ENCODE results near the gene GPSM3. TPM values are rescaled to one million over a fixed set of nuclear protein-coding genes. Genes with fewer than 3 reads are reported as not detected.

Gene GPSM3
- total and polyA plus RNA-seq, 2 of the 13 experiments (the other 11 are each of a cell fraction or from before 2014, with no cell fraction given), result 0.18 to 6.2 TPM

DNA sequence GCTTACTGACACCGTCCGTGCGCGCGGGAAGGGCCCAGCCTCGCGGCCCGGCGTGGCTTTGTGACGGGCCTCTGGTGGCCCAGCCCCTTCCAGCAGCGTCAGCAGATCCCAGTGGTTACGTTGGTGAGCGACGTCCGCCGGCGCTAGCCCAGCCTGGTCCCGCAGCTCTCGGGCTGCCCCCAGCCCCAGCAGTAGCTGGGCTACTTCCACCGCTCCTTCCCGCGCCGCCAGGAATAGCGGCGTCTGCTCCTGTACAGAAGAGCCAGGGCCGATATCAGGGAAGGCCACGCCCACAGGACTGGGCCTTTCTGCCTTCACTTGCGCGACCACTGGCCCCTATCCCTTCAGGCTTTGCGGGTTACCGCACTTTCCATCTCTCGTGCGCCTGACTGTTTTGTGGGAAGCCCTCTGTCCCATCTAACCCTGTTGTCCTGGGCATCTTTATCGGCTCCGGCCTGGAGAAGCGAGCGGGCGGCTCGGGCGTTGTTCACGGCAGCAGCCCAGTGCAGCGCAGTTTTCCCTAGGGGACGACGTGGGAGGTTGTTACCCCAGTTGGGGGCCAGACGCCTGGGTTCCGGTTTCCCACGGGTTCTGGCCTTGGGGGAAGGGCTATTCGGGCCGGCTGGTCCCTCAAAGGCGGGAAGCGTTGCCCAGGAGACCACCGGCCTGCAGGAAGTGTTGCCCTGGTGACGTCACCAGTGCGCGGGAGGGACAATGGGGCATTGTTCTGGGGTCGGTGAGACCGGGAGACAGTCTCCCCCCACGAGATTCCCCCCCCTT lies 3.6 kb upstream of the GPSM3 start (continued):
- TF ChIP-seq ZNF556 (CRISPR knock-in tag; IDR thresholded peaks at IDR 0.05; ENCODE audit: borderline replicate concordance) (peak; percentile 86), HNRNPH1 (optimal IDR thresholded peaks at IDR 0.05; ENCODE audit: low read depth, low read length) (no peak), ZSCAN22 (CRISPR knock-in tag; IDR thresholded peaks at IDR 0.05) (no peak; the same call in 1 of the 2 replicates), MED8 (CRISPR knock-in tag; IDR thresholded peaks at IDR 0.05; ENCODE audit: insufficient replicate concordance) (no peak), GABPB1 (CRISPR knock-in tag; IDR thresholded peaks at IDR 0.05) (peak; percentile 90), SAFB2 (CRISPR knock-in tag; IDR thresholded peaks at IDR 0.05; ENCODE audit: borderline replicate concordance, low read depth) (peak; percentile 80; the same call in 1 of the 2 replicates), ZHX1 (CRISPR knock-in tag; IDR thresholded peaks at IDR 0.05; ENCODE audit: low read depth) (peak; percentile 97), RBM39 (IDR thresholded peaks at IDR 0.05; ENCODE audit: low read depth, low read length, poor library complexity, severe bottlenecking) (peak; percentile 66), NFRKB (IDR thresholded peaks at IDR 0.05) (no peak), SP140L (CRISPR knock-in tag; IDR thresholded peaks at IDR 0.05; ENCODE audit: borderline replicate concordance) (no peak; the same call in 1 of the 2 replicates), MAZ (IDR thresholded peaks at IDR 0.05; ENCODE audit: borderline replicate concordance, low read depth, low read length) (no peak; the same call in none of the 2 replicates), MAZ (CRISPR knock-in tag; IDR thresholded peaks at IDR 0.05; ENCODE audit: low read depth) (0 out of 2 replicates have a peak, but pooled peaks have one; percentile 80)
- TF ChIP-seq, protein P1, sequence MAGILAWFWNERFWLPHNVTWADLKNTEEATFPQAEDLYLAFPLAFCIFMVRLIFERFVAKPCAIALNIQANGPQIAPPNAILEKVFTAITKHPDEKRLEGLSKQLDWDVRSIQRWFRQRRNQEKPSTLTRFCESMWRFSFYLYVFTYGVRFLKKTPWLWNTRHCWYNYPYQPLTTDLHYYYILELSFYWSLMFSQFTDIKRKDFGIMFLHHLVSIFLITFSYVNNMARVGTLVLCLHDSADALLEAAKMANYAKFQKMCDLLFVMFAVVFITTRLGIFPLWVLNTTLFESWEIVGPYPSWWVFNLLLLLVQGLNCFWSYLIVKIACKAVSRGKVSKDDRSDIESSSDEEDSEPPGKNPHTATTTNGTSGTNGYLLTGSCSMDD (CRISPR knock-in tag; IDR thresholded peaks at IDR 0.05), result no peak
